GM21529 (cell line): ENCODE results near the gene TRIM62.
"Not testable (repeated sequence)": the region's sequence is repeated elsewhere in the genome, so short reads cannot be mapped to it uniquely, and the experiment has no call there.

Source experiments
- ATAC-seq: cut with Tn5 transposase; IDR thresholded peaks from one replicate; pipeline ENCODE4 v1.9.1; 2021; ENCODE audit not compliant: unreplicated experiment

Gene TRIM62

DNA sequence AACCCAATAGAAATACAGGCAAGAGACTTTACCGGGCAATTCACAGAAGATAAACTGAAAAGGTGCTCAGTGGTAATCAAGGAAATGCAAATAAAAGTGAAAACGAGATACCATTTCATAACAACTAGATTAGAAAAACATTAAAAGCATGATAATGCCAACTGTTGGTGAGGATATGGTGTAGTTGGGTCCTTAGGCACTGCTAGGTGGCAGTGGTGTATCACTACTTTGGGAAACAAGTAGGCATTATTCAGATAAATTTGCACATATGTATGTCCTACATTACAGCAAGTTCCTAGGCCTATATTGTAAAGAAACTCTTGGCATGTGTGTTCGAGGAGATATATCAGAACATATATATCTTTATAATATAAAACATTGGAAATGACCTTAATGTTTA is 69.9 kb downstream of the TRIM62 start:
- no peak for ATAC-seq

DNA sequence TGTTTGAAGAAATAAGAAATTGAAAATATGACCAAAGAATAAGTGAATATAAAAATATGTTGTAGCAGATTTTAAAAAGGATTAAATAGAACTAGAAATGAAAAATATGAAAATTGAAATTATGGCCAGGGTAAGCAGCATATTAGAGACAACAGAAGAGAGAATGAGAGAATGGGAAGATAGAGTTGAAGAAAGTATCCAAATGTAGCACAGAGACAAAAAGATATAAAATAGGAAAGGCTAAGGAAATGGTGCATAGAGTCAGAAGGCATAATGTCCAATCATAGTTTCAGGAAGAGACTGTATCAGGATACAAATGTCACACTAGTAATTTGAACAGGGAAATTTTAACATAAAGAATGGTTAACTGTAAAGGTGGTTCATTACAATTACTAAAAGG is 71.4 kb downstream of the TRIM62 start:
- ATAC-seq, result no peak

DNA sequence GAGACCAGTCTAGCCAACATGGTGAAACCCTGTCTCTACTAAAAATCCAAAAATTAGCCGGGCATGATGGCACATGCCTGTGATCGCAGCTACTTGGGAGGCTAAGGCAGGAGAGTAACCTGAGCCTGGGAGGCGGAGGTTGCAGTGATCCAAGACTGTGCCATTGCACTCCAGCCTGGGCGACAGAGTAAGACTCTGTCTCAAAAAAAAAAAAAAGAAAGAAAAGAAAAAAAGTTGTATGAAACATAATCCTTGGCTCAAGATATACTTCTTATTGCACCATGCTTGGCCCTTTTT is 81.8 kb downstream of the TRIM62 start:
- ATAC-seq, result not testable (repeated sequence)

DNA sequence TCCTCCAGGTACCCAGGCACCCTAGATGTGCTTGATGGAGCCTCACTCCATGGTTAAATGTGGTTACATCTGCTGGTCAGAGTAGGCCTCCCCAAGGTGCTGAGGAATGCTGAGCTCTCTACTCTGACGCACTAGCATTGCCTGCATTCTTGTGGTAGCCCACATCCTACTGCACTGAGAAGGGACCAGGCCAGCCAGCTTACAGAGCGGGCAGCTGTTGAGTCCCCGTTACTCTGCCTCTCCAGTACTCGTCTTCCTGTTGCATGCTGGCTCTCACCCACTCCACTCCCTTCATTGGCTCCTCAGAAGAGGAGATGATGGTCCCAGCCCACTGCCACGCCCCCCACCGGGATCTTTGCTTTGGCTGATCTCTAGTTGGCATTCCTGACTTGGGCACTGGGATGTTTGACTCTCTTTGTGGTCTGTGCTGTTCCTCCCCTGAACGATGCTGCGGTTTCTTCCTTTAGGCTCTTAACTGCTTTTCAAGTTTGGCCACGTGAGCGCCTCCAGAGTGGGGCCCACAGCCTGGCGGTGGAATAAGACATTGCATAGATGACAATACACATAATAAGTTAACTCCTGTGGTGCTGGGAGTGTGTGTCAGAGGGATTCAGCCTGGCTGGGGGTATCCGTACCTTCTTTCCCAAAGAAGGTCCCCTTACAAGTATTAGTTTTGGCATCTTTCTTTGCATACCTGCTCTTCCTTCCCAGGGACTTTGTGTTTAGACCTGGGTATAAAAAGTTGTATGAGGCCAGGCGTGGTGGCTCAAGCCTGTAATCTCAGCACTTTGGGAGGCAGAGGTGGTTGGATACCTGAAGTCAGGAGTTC is 82.3 kb downstream of the TRIM62 start:
- ATAC-seq, result peak; percentile 83

DNA sequence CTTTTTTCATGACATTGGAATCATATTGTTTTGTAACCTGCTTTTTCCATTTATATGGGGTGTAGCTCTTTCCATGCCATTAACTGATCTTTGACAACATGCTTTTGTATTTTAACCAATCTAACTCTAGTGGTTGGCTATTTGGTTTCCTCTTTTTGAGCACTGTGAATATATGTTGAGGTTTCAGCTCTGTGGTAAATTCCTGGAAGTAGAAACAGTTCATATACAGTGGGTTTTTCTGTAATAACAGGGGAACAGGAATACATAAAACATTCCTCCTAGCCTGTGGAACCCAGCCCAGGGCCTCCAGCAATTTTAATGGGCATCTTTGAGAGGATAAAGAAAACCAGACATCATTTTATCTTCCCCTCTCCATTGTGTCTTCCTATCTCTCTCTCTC is 83.5 kb downstream of the TRIM62 start:
- ATAC-seq, result no peak

DNA sequence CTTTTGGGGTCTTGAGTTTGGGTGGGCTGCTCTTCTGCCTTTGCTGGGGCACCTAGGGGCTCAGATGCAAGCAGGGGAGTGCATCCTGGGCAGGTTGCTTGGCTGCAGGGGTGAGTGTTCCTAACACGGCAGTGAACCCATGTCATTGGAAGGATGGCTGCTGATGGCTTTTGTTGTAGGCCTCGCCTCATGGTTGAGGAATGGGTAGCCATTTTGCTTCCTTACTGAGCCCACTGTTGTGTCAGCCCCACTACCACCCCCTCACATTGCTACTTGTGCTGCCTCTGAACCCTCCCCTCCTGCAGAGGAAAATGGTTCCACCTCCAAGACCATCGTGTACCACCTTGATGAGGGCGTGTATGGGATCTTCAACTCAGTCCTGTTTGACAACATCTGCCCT is 84.1 kb downstream of the TRIM62 start:
- no peak for ATAC-seq

DNA sequence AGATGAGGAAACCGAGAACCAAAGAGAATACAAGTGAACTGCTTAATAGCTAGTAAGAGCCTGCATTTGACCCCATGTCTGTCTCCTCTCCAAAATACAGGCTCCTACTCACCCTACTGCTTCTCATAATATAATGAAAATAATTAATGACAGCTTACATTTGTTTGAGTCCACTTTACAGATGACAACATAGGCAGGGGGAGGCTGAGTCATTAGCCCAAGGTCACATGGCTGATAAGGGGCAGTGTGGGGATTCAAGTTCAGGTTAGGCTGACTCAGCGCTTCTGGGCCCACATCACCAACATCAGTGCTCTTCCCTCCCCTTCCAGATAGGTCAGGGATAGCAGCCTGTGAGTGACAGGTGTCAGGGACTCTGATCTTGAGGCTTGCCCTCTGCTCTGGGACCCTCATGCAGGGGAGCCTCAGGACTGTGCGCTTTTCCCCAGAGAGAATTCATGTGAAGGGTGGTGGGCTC is 84.7 kb downstream of the TRIM62 start:
- ATAC-seq, result no peak

DNA sequence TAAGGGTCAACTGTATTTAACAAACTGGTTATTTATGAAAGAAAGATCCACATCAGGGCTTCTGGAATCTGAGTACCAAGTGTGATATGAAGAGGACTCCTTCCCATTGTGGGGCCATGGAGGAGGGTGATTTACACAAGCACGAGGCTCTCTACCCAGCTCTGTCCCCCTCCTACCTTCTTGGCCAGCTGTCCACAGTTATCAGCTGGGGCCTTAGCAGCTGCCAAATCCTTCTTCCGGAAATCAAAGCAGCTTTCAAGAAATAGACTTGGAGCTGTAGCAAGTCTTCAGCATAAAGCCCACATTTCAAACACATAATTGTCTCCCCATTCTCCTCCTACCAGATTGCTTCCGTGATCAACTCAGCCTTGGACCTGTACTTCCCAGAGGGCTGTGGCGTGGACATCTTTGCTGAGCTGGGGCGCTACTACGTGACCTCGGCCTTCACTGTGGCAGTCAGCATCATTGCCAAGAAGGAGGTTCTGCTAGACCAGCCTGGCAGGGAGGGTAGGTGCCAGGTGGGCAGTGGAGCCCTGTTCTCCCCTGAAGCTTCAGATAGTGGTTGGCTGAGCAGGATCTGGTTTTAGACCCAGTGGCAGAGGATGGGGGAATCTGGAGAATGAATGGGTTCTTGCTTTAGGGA is 85.4 kb downstream of the TRIM62 start:
- ATAC-seq, result no peak
